NCI-H2171 (cell line): ENCODE measurements around the gene CDKL4.
"Not testable (repeated sequence)": the region's sequence is repeated elsewhere in the genome, so short reads cannot be mapped to it uniquely, and the experiment has no call there.

ENCODE experiments used
- DNase-seq: peaks from one replicate; lab custom pipeline; 2025; lab: John Stamatoyannopoulos, UW

The CDKL4 gene

GRCh38 chr2:39232141-39232540, 11.6 kb downstream of the CDKL4 start:
- DNase-seq, result no peak

- no peak for DNase-seq
Measured at GRCh38 chr2:39228413-39229209, 15.2 kb downstream of the CDKL4 start.

GRCh38 chr2:39227628-39228412, 15.9 kb downstream of the CDKL4 start:
- DNase-seq, result peak; percentile 58

GRCh38 chr2:39225567-39225966, 18.2 kb downstream of the CDKL4 start:
- no peak for DNase-seq

GRCh38 chr2:39223909-39224308, 19.9 kb downstream of the CDKL4 start:
- no peak for DNase-seq

- no peak for DNase-seq
Measured at GRCh38 chr2:39221459-39221858, 22.3 kb downstream of the CDKL4 start.

GRCh38 chr2:39220136-39220535, 23.6 kb downstream of the CDKL4 start:
- DNase-seq, result no peak

- no peak for DNase-seq
Measured at GRCh38 chr2:39218391-39218790, 25.4 kb downstream of the CDKL4 start.

GRCh38 chr2:39217192-39217550, 26.6 kb downstream of the CDKL4 start:
- no peak for DNase-seq

GRCh38 chr2:39216346-39217191, 27.2 kb downstream of the CDKL4 start:
- DNase-seq, result no peak

- no peak for DNase-seq
Measured at GRCh38 chr2:39215545-39215944, 28.2 kb downstream of the CDKL4 start.

- DNase-seq, result no peak
Measured at GRCh38 chr2:39213015-39213414, 30.8 kb downstream of the CDKL4 start.

GRCh38 chr2:39210846-39211245, 32.9 kb downstream of the CDKL4 start:
- DNase-seq, result no peak

- DNase-seq, result no peak
Measured at GRCh38 chr2:39203382-39203781, 40.4 kb downstream of the CDKL4 start.

- no peak for DNase-seq
Measured at GRCh38 chr2:39202639-39203369, 41.0 kb downstream of the CDKL4 start.

GRCh38 chr2:39197003-39197402, 46.8 kb downstream of the CDKL4 start:
- DNase-seq, result not testable (repeated sequence)

- DNase-seq, result no peak
Measured at GRCh38 chr2:39194686-39195085, 49.1 kb downstream of the CDKL4 start.

- DNase-seq, result no peak
Measured at GRCh38 chr2:39188960-39189494, 54.7 kb downstream of the CDKL4 start.

- DNase-seq, result no peak
Measured at GRCh38 chr2:39183673-39184072, 60.1 kb downstream of the CDKL4 start.

GRCh38 chr2:39181297-39181696, 62.5 kb downstream of the CDKL4 start:
- DNase-seq, result no peak
